GM12872 (cell line): Measurements from ENCODE around the gene GGT6.

Source experiments
- CTCF ChIP-seq: IDR thresholded peaks from 3 replicates; pipeline ENCODE4 v1.5.1; 2011; ENCODE audit warnings: low read depth, mild to moderate bottlenecking, low read length, moderate library complexity; ENCODE audit not compliant: insufficient read depth

The GGT6 gene

DNA sequence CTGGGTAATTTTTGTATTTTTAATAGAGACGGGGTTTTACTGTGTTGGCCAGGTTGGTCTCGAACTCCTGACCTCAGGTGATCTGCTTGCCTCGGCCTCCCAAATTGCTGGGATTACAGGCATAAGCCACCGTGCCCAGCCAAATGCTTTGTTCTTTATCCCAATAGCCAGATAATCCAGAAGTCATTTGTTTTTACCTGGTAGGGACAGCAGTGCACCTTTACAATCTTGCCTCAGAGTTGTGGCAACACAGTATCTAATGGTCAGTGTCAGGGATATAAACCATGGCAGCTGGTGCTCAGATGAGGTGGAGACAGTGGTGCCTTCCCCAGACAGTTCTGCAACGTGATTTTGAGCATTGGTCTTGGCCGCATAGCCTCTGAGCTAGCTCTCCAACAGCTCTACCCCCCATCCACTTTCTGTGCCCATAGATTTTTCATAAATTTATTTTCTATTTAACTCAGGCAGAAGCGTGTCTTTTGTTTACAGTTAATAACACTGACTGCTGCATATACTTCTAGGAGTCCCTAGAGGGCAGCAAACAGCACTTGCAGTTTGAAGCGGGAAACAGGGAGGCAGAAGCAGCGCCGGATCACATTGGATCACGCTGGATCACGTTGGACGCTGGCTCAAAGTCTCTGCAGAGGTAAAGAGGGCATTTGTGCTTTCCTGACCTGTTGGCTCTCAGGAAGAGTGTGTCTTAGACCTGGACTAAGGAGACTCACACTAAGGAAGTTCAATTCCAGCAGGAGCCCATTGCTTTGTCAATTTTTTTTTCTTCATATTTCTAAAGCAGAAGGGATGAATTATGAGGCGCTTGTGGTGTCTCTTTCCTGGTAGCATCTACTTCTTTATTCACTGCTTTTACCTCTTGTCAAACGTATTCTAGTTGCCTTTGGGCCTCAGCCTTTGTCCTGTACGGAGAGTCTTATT lies 5.1 kb upstream of the GGT6 start:
- TF ChIP-seq CTCF, result peak; percentile 88

- TF ChIP-seq CTCF, result no peak
Measured at GRCh38 chr17:4562015-4562969, 1.9 kb upstream of the GGT6 start.

DNA sequence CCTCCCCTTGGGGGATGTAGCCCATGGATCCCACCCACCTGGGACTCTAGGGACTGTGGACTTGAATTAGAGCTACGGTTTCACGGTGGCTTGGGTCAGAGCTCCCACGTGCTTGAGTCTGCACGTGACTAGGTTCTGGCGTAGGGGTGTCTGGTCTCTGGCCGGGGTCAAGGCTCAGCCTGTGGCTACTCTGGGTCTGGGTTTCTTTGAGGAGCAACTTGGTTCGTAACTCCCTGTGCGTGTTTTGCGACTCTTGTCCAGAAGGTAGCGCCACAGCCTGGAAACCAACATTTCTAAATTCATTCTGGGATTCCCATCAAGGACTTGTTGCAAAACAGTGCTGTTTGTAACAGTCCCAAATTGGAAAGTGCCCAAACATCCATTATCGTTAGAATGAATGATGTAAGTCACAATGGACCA lies 470 bp upstream of the GGT6 start:
- 0 out of 3 replicates have a peak, but pooled peaks have one; percentile 2 for TF ChIP-seq CTCF

DNA sequence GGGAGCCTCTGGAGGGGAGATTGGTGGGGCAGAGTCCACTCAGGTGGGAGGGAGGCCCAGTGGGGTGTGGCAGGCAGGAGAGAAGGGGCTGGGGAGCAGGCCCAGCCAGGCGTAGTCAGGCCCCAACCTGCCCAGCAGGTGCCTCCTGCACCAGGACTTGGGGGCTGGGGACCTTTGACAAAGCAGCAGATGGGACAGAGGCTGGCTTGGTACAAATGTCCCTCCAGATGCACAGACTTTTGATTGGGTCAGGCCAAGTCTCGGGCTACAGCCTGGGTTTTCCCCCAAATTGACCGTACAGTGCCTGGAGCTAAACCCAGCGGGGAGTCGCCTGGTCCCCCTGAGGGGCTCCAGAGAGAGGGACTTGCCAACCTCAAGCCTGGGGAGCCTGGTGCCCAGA lies 411 bp downstream of the GGT6 start:
- TF ChIP-seq CTCF, result no peak

DNA sequence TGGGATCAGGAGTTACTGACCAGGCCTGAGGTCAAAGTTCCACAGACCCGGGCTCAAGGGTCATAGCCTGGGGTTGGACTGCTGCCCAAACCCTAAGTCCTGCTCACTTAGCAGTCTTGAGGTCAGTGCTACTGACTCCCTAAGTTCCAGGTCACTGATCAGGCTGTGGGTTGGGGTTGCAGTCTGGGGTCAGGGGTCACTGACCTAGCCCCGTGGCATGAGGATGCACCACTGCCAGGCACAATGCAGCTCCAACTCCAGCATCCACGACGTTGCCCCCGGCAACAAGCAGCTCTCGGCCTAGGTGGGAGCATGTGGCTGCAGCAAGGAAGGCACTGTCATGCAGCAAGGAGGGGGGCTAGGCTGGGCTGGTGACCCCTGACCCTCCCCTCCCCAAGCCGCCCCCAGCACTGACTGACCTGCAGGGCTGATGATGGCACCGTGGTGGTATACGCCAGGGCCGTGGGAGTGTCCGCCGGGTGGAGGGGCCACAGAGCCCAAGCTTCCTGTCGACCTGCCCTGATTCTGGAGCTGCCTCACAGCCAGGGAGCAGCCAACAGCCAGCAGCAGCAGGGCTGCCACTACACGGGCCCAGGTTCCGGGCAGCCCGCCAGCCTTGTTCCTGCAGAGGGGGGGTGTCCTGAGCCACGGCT lies 1.1 kb downstream of the GGT6 start:
- no peak for TF ChIP-seq CTCF

- TF ChIP-seq CTCF, result no peak
Measured at GRCh38 chr17:4558347-4558971, 1.9 kb downstream of the GGT6 start.
